HG03565 (cell line): Measurements from ENCODE around the gene CD209.
"Not testable (repeated sequence)": the region's sequence is repeated elsewhere in the genome, so short reads cannot be mapped to it uniquely, and the experiment has no call there.

Experiments used
- ATAC-seq: cut with Tn5 transposase; IDR thresholded peaks from one replicate; pipeline ENCODE4 v1.9.1; 2021; ENCODE audit warnings: mild to moderate bottlenecking, moderate library complexity; ENCODE audit not compliant: unreplicated experiment

The CD209 gene

GRCh38 chr19:7746903-7747884 is at the start of gene CD209:
Gene CD209, minus strand, starts transcription at chr19:7747534. Its CDS starts 23 bp downstream, at chr19:7747511.
- ATAC-seq, result no peak

DNA sequence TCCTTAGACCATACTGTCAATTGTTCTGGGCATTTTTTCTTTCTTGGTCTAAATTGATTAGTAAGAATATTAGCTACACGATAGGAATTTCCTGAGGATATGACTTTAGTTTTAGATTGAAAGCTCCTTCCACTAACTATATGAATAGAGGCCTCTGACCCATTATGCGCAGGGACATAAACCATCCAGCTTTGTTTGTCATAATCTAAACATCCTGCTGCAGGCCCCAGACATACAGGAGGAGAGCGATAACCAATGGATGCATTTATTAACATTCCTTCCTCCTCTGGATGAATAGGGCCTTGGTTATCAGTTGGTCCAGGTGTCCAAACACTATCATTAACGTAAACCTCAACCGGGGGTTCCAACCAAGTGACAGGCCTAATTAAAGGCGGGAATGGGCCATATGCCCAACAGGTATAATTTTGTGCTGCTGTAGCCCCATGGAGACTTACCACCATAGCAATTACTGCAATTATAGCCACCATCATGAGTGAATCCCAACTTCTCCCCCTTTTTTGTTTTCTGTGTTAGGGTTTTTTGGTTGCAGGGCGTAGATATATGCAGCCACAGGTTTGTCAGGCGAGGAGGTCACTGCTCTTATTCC is 48.3 kb upstream of the CD209 start:
- no peak for ATAC-seq

DNA sequence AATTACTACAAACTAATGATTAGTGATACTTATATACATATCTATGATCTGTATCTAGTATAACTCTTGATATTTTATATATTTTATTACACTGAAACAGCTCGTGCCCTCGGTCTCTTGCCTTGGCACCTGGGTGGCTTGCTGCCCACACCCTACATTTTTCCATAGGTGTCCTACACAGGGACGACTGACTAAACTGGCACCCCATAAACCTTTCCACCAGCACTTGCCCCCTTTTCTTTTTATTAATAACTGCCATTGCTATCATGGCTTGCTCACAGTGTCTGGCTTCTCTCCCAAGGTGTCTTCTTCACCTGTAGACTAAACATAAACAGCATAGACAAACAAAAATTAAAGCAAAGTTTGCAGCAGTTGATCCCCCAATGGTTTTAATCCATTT is 46.2 kb upstream of the CD209 start:
- ATAC-seq, result no peak

GRCh38 chr19:7792701-7793100 is 45.4 kb upstream of the CD209 start:
- not testable (repeated sequence) for ATAC-seq

DNA sequence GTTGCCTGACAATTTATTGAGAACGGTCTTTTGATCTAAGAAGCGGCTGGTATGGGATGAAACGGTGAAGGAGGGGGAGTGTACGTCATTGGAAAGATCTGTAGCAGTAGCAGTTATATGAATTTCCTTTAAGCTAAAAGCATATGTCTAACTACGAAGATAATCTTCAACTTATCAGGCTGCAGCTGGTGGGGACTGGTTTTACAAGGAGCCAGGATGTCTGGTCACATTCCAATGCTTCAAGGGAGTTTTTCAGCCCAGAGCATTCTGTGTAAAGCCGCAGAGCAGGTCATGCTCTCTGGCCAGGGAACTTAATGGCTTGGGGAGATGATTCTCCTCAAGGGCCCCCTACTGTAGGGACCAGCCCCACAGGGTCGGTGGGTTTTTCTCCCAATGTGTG is 44.9 kb upstream of the CD209 start:
- ATAC-seq, result no peak

DNA sequence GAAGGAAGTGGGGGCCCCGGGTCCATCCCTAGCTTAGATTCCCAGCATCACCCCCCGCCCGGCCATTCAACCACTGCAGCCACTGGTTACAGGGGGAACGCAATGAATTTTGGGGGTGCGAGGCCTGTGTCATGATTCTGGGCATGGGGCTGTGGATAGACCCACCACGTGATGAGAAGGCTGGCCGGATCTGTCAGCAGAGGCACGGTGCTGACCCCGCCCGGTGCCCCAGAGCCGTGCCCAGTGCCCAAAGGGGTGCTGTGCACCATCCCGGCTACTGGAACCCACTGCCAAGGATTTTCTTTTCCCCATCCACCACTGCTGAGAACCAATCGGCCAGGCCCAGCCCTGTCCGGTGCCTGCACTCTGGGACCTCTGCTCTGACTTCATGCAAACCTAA is 43.1 kb upstream of the CD209 start:
- no peak for ATAC-seq

GRCh38 chr19:7789447-7789846 is 42.1 kb upstream of the CD209 start:
- ATAC-seq, result no peak

GRCh38 chr19:7788933-7789323 is 41.6 kb upstream of the CD209 start:
- no peak for ATAC-seq

GRCh38 chr19:7788178-7788932 is 41.0 kb upstream of the CD209 start:
- no peak for ATAC-seq

GRCh38 chr19:7787602-7788177 is 40.4 kb upstream of the CD209 start:
- ATAC-seq, result no peak

DNA sequence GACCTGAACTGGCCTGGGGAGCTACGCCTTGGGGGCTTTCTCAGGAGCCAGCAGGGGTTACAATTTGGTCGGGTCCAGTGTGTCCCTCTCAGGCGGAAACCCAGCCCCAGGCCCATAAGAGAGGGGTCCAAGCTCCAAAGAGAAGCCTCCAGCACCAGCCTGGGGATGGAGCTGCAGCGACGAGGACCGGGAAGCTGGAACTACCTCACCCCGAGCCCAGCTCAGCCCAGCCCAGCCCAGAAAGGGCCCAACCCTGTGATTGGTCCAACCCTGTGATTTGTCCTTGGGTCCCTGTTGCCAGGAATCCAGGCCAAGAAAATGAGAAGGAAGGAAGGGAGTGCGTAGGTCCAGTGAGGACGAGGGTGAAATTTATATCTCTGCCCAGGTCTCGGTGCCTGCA is 39.8 kb upstream of the CD209 start:
- ATAC-seq, result no peak

GRCh38 chr19:7784856-7785255 is 37.5 kb upstream of the CD209 start:
- no peak for ATAC-seq

DNA sequence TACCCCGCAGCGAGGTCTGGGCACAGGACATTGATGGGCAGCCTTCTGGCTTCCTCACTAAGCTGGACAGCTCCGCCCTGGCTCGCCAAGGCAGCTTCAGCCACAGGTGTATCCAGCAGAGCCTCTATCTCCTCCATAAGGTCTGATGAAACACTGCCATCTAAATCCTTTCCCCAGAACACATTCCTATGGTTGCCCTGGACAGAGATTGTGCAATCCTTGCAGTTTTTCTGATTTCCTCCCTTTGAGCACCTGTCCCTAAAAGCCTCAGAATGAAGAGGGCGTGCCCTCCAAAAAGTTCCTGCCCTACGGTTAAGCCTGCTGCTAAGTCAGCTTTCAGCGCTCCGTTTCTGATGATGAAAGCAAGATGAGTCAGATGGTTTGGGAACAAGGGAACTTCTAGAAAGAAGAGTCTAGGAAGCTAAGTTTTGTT is 36.7 kb upstream of the CD209 start:
- ATAC-seq, result no peak

GRCh38 chr19:7781157-7781556 is 33.8 kb upstream of the CD209 start:
- ATAC-seq, result no peak

DNA sequence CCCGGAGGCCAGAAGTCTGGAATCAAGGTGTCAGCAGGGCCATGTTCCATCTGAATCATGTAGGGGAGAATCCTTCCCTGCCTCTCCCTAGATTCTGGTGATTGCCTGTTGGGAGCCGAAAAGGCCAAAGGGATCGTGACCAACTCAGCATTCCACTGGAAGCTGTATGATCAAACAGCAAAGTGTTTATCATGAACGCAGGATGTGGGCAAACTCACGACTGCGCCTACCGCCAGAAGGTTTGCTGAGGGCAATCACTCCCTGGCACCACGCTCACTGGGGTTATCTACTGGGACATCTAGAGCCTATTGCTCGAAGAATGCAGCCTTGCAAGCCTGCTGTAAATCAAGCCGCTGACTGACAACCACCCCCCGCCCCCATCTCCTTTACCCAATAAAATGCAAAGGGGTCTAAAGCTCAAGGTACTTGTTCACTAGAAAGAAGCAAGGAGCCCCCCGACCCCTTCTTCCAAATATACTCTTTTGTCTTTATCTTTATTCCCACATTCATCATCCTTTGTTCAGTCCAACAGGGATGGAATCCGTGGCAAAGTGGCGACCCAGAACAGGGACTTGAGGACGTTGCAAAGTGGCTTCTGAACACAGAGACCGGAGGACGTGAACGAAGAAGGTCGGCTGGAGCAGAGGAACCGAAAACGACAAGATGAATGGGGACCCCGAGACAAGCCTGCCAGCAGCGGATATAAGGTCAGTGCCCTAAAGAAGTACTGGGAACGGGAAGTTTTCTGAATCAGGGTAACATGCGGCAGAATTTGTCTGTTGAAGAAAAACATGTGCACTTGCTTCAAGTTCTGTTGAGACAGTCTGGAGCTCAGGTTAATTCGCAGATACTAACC is 32.5 kb upstream of the CD209 start:
- no peak for ATAC-seq

- no peak for ATAC-seq
These were observed 30.7 kb upstream of the CD209 start for GRCh38 chr19:7778081-7778480.

GRCh38 chr19:7775761-7776160 is 28.4 kb upstream of the CD209 start:
- no peak for ATAC-seq

GRCh38 chr19:7773841-7774240 is 26.5 kb upstream of the CD209 start:
- no peak for ATAC-seq

DNA sequence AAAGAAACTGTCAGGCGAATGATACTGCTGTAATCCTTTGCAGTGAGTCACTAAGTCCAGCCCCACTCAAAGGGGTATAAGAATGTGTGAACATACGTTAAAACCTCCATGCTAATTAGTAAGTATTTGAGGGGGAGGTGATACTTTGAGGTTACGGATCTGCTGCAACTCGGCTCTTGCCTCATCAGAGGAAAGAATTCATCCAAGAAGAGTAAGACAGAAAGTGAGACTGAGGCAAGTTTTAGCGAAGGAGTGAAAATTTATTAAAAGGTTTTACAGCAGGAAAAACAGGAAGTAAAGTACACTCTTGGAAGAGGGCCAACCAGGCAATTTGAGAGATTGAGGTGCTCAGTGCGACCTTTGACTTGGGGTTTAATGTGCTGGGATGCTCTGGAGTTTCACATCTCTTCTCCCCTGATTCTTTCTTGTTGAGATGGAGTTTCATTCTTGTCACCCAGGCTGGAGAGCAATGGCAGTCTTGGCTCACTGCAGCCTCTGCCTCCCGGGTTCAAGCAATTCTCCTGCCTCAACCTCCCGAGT is 25.5 kb upstream of the CD209 start:
- no peak for ATAC-seq

DNA sequence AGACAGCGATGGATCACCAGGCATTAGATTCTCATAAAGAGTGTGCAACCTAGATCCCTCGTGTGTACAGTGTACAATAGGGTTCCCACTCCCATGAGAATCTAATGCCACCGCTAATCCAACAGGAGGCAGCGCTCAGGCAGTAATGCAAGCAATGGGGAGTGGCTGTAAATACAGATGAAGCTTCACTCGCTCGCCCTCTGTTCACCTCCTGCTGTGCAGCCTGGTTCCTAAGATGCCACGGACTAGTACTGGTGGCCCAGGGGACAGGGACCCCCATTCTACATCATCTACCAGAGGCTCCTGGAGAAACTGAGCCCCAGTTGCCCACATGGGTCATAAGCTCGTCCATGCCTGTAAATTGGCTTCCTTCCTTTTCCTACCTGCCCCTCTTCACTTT is 23.7 kb upstream of the CD209 start:
- ATAC-seq, result no peak
